Measurements from ENCODE around the gene ITGA8. TPM values are rescaled to one million over a fixed set of nuclear protein-coding genes. Genes with fewer than 3 reads are reported as not detected.

Gene ITGA8
- total and polyA plus RNA-seq, 12 donors, result 4.7 to 46.0 (median 22.2) TPM

- TF ChIP-seq CTCF (IDR thresholded peaks at IDR 0.05), result no peak
- TF ChIP-seq POLR2A (IDR thresholded peaks at IDR 0.05), result no peak
- no peak overlapping the region for H3K4me3 ChIP-seq
- no peak for DNase-seq
- no peaks in the 10 kb centered on the region for H3K27me3 ChIP-seq
- H3K9me3 ChIP-seq (replicated peaks in 1 of 3), result no peaks in the 10 kb centered on the region
- H3K4me1 ChIP-seq (replicated peaks in 1 of 2), result no peaks in the 10 kb centered on the region
- 69 to 77% (median 73%) methylated on average over 3 of the region's 3 CpGs for WGBS, 4 donors
- no peak overlapping the region for H3K27ac ChIP-seq
- no peaks in the 10 kb centered on the region for H3K36me3 ChIP-seq (replicated peaks in 1 of 2)
- intact Hi-C loops (cut with DNase I), result no loop called here
Measured at GRCh38 chr10:15464381-15464780, 255.3 kb downstream of the ITGA8 start.

Other genes with a start within 250 kb of the ITGA8 start
- 10 to 100 TPM; 16.7 to 38.9 (median 32.3) TPM for gene MINDY3, start 140.6 kb upstream of the ITGA8 start, total RNA-seq
- 10 to 100 TPM; 23.3 to 40.3 (median 29.8) TPM for gene MINDY3, start 140.6 kb upstream of the ITGA8 start, polyA plus RNA-seq